ENCODE data around the gene GANC.

DNA sequence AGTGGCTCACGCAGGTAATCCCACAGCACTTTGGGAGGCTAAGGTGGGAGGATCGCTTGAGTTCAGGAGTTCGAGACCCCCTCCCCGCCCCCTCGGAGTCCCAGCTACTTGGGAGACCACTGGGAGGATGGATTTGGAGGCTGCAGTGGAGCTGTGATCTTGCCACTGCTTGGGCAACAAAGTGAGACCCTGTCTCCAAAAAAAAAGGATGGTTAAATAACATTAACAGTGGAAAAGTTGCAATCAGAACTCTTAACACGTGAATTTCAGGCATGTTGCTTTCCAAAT, 1.6 kb downstream of the GANC start:
- no peak for TF ChIP-seq CBX8 (IDR thresholded peaks at IDR 0.05)
- no peak for TF ChIP-seq BHLHE40 (IDR thresholded peaks at IDR 0.05; ENCODE audit: low read depth, low read length)
- TF ChIP-seq, protein P1, sequence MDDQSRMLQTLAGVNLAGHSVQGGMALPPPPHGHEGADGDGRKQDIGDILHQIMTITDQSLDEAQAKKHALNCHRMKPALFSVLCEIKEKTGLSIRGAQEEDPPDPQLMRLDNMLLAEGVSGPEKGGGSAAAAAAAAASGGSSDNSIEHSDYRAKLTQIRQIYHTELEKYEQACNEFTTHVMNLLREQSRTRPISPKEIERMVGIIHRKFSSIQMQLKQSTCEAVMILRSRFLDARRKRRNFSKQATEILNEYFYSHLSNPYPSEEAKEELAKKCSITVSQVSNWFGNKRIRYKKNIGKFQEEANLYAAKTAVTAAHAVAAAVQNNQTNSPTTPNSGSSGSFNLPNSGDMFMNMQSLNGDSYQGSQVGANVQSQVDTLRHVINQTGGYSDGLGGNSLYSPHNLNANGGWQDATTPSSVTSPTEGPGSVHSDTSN (IDR thresholded peaks at IDR 0.05) = no peak

Measured in A549 (cell line).